Measurements from ENCODE around the gene RFT1. TPM values are rescaled to one million over a fixed set of nuclear protein-coding genes. Genes with fewer than 3 reads are reported as not detected.

RFT1 gene
- total and polyA plus RNA-seq, 2 of the 13 experiments (the other 11 are each of a cell fraction or from before 2014, with no cell fraction given): 23.2 to 37.0 TPM

DNA sequence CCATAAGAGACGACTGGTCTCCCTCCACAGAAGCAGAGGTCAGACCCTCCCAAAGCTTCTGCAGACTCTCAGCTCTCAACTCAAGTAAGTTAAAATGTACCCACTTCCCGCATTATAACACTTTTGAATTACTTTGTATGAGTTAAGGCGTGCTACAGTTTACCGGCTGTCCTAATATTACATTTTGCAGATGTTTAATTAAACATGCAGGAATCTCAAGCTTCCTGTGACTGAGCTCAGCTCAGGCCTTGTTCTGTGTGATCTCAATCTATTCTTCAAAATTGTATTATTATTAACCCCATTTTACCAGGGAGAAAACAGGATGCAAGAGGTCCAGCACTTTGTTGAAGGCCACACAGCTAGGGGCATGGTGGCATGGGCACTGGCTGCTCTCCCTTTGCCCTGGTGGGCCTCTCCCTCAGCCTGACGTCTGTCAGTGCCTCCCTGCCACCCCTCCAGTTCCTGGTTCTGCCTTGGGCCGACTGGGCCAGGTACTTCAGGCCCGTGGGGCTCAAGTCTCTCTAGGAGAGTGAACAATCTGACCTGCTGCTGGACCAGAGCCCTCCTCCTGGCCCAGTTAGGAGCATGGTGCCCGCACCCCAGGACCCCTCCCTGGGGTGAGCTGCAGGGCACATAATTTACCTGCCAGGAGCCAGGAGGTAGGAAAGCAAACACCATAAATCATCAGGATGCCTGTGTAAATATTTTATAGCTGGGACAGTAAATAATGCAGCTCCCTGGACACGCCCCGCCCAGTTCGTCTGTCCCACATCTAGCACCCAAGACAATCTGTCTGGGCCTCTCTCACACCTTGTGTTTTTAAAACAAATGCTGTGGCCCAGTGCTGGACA is 14.9 kb upstream of the RFT1 start:
- ATAC-seq: no peak; the same call in 2 of the 3 replicates
- CTCF ChIA-PET (ENCODE audit: low intra/inter-chr PET ratio, low total read pairs): no interaction called here
- Histone ChIP-seq H3K4me1 (ENCODE audit: insufficient read depth, low read length) (peaks cover 55% of the 10 kb centered on the region), H3K9ac (ENCODE audit: insufficient read depth, low read depth, low read length) (no peak overlapping the region), H3K4me2 (ENCODE audit: low read depth, low read length) (no peak overlapping the region), H3K27ac (ENCODE audit: extremely low read length, insufficient read depth, low read length) (no peak overlapping the region), H3K4me3 (replicated peaks in 1 of 3; ENCODE audit: insufficient read depth in 1 of 3, low read depth in 2 of 3, low read length in 3 of 3) (no peak overlapping the region), H3K27me3 (ENCODE audit: control insufficient read depth in 1 of 2, insufficient read depth in 2 of 2, low read length in 2 of 2) (peaks cover 2 to 59% of the 10 kb centered on the region in 2 experiments; a peak in 4 of 5 replicates), H3K36me3 (replicated peaks in 1 of 2; ENCODE audit: control insufficient read depth in 1 of 2, insufficient read depth in 2 of 2, low read length in 2 of 2) (no peaks in the 10 kb centered on the region), H3K9me3 (ENCODE audit: low read length) (no peaks in the 10 kb centered on the region), H3K79me2 (ENCODE audit: insufficient read depth, low read length) (no peaks in the 10 kb centered on the region), H2AFZ (ENCODE audit: low read length) (no peak overlapping the region), H4K20me1 (ENCODE audit: insufficient read depth, low read length) (no peaks in the 10 kb centered on the region)
- WGBS (ENCODE audit: low lambda C conversion rate): 25% methylated on average over 8 of the region's 11 CpGs
- DNase-seq (ENCODE audit: low spot score): no peak
- intact Hi-C loops (cut with micrococcal nuclease; ENCODE audit: unreplicated experiment): no loop called here
- no TSS peak for BruUV-seq (replicated peaks)
- in situ Hi-C loops (cut with HindIII; ENCODE audit: extremely low pct_ligation_motif_present, low pct_unique_long_range_greater_than_20kb): no loop called here
- POLR2A ChIA-PET: interaction anchor here (0.8 to 2.3 kb wide), 3 partner anchors 8 to 24 kb away, joined by 4 to 10 read pairs (median 4); no protein-coding TSS in a partner anchor
- no peak for FAIRE-seq
- TF ChIP-seq, protein P1, sequence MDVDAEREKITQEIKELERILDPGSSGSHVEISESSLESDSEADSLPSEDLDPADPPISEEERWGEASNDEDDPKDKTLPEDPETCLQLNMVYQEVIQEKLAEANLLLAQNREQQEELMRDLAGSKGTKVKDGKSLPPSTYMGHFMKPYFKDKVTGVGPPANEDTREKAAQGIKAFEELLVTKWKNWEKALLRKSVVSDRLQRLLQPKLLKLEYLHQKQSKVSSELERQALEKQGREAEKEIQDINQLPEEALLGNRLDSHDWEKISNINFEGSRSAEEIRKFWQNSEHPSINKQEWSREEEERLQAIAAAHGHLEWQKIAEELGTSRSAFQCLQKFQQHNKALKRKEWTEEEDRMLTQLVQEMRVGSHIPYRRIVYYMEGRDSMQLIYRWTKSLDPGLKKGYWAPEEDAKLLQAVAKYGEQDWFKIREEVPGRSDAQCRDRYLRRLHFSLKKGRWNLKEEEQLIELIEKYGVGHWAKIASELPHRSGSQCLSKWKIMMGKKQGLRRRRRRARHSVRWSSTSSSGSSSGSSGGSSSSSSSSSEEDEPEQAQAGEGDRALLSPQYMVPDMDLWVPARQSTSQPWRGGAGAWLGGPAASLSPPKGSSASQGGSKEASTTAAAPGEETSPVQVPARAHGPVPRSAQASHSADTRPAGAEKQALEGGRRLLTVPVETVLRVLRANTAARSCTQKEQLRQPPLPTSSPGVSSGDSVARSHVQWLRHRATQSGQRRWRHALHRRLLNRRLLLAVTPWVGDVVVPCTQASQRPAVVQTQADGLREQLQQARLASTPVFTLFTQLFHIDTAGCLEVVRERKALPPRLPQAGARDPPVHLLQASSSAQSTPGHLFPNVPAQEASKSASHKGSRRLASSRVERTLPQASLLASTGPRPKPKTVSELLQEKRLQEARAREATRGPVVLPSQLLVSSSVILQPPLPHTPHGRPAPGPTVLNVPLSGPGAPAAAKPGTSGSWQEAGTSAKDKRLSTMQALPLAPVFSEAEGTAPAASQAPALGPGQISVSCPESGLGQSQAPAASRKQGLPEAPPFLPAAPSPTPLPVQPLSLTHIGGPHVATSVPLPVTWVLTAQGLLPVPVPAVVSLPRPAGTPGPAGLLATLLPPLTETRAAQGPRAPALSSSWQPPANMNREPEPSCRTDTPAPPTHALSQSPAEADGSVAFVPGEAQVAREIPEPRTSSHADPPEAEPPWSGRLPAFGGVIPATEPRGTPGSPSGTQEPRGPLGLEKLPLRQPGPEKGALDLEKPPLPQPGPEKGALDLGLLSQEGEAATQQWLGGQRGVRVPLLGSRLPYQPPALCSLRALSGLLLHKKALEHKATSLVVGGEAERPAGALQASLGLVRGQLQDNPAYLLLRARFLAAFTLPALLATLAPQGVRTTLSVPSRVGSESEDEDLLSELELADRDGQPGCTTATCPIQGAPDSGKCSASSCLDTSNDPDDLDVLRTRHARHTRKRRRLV (CRISPR knock-in tag; IDR thresholded peaks at IDR 0.05): no peak
- no peak for TF ChIP-seq MIER2 (CRISPR knock-in tag; IDR thresholded peaks at IDR 0.05)
- no peak for TF ChIP-seq ZSCAN29 (CRISPR knock-in tag; conservative IDR thresholded peaks at IDR 0.05)
- no peak for TF ChIP-seq DDIT3 (CRISPR knock-in tag; IDR thresholded peaks at IDR 0.05)
- no peak for TF ChIP-seq MYC (CRISPR knock-in tag; IDR thresholded peaks at IDR 0.05; ENCODE audit: borderline replicate concordance)
- no peak for TF ChIP-seq ZNF33B (CRISPR knock-in tag; IDR thresholded peaks at IDR 0.05)
- no peak for TF ChIP-seq ZNF225 (CRISPR knock-in tag; IDR thresholded peaks at IDR 0.05)
- no peak for TF ChIP-seq ZNF75D (CRISPR knock-in tag; IDR thresholded peaks at IDR 0.05; ENCODE audit: borderline replicate concordance)
- TF ChIP-seq SMAD9 (CRISPR knock-in tag; IDR thresholded peaks at IDR 0.05): no peak
